ENCODE data around the gene C10orf105. TPM values are rescaled to one million over a fixed set of nuclear protein-coding genes. Genes with fewer than 3 reads are reported as not detected.
A peak's percentile ranks its signal among the peaks of the same experiment; 100 is the strongest.

Gene C10orf105
- total RNA-seq, 4 donors from 2014 or later = 0.06 to 0.17 (median 0.11) TPM; not detected in 1

- intact Hi-C loops (cut with DNase I) = loop anchor here (5.0 kb wide), 1 partner anchor 61 kb away; the partner anchor contains the start of gene VSIR
- no peaks in the 10 kb centered on the region for H3K9me3 ChIP-seq
- peaks cover 42 to 52% (median 49%) of the 10 kb centered on the region in 4 donors for H3K4me1 ChIP-seq
- H3K36me3 ChIP-seq = no peaks in the 10 kb centered on the region
- H3K27me3 ChIP-seq = no peaks in the 10 kb centered on the region
- H3K27ac ChIP-seq (replicated peaks in 1 of 4) = peak overlapping the region in 3 of 4 donors; percentile 90 to 93 (median 92)
- H3K4me3 ChIP-seq = no peak overlapping the region
- 96% methylated on average over 6 of the region's 6 CpGs for WGBS
- DNase-seq (ENCODE audit: extremely low spot score) = no peak
- no peak for TF ChIP-seq POLR2AphosphoS5 (IDR thresholded peaks at IDR 0.05)
- TF ChIP-seq CTCF (IDR thresholded peaks at IDR 0.05) = no peak
- TF ChIP-seq EP300 (IDR thresholded peaks at IDR 0.05) = no peak
- no peak for TF ChIP-seq POLR2A (IDR thresholded peaks at IDR 0.05; ENCODE audit: low read depth)
Observed at GRCh38 chr10:71711052-71711623, 8.4 kb downstream of the C10orf105 start.

GRCh38 chr10:71710519-71710918 is 9.1 kb downstream of the C10orf105 start:
- intact Hi-C loops (cut with DNase I) = loop anchor here (5.0 kb wide), 1 partner anchor 62 kb away; the partner anchor contains the start of gene VSIR
- no peaks in the 10 kb centered on the region for H3K36me3 ChIP-seq
- no peak overlapping the region for H3K4me3 ChIP-seq
- H3K27me3 ChIP-seq = no peaks in the 10 kb centered on the region
- H3K4me1 ChIP-seq = peaks cover 35 to 46% (median 43%) of the 10 kb centered on the region in 4 donors
- DNase-seq (ENCODE audit: extremely low spot score) = no peak
- TF ChIP-seq POLR2A (IDR thresholded peaks at IDR 0.05; ENCODE audit: low read depth) = no peak
- TF ChIP-seq POLR2AphosphoS5 (IDR thresholded peaks at IDR 0.05) = no peak
- no peak for TF ChIP-seq EP300 (IDR thresholded peaks at IDR 0.05)
- H3K27ac ChIP-seq (replicated peaks in 1 of 4) = no peak overlapping the region
- no peaks in the 10 kb centered on the region for H3K9me3 ChIP-seq
- WGBS = 100% methylated on average over 2 of the region's 2 CpGs

- H3K9me3 ChIP-seq = no peaks in the 10 kb centered on the region
- no peak overlapping the region for H3K4me3 ChIP-seq
- H3K36me3 ChIP-seq = no peaks in the 10 kb centered on the region
- intact Hi-C loops (cut with DNase I) = loop anchor here (5.0 kb wide), 4 partner anchors 97 to 392 kb away; partner anchors contain the start of gene SLC29A3
- TF ChIP-seq CTCF (IDR thresholded peaks at IDR 0.05) = no peak
- TF ChIP-seq EP300 (IDR thresholded peaks at IDR 0.05) = no peak
- TF ChIP-seq POLR2AphosphoS5 (IDR thresholded peaks at IDR 0.05) = no peak
- no peak for TF ChIP-seq POLR2A (IDR thresholded peaks at IDR 0.05; ENCODE audit: low read depth)
- 84% methylated on average over 26 of the region's 28 CpGs for WGBS
- DNase-seq (ENCODE audit: extremely low spot score) = no peak
- peaks cover 22 to 37% (median 30%) of the 10 kb centered on the region in 4 donors for H3K4me1 ChIP-seq
- H3K27ac ChIP-seq (replicated peaks in 1 of 4) = no peak overlapping the region
- H3K27me3 ChIP-seq = no peaks in the 10 kb centered on the region
Observed at GRCh38 chr10:71708897-71709882, 10.4 kb downstream of the C10orf105 start.

GRCh38 chr10:71708301-71708703 is 11.3 kb downstream of the C10orf105 start:
- Histone ChIP-seq H3K4me3 (no peak overlapping the region), H3K9me3 (no peaks in the 10 kb centered on the region), H3K36me3 (no peaks in the 10 kb centered on the region), H3K4me1 (peaks cover 13 to 28% (median 21%) of the 10 kb centered on the region in 4 donors), H3K27ac (replicated peaks in 1 of 4) (no peak overlapping the region), H3K27me3 (no peaks in the 10 kb centered on the region)
- 20% methylated on average over 9 of the region's 10 CpGs for WGBS
- intact Hi-C loops (cut with DNase I) = loop anchor here (5.0 kb wide), 4 partner anchors 96 to 391 kb away; partner anchors contain the start of gene SLC29A3
- TF ChIP-seq EP300 (IDR thresholded peaks at IDR 0.05) = no peak
- peak in 1 of 2 donors; percentile 7 for TF ChIP-seq POLR2AphosphoS5 (IDR thresholded peaks at IDR 0.05)
- peak; percentile 79 to 93 (median 90) for TF ChIP-seq CTCF (IDR thresholded peaks at IDR 0.05)
- TF ChIP-seq POLR2A (IDR thresholded peaks at IDR 0.05; ENCODE audit: low read depth) = no peak
- no peak for DNase-seq (ENCODE audit: extremely low spot score)

All from esophagus muscularis mucosa (tissue), 4 donors.